ENCODE data around the gene AGAP1.

- no peak for TF ChIP-seq CTCF (IDR thresholded peaks at IDR 0.05)
- no peak for TF ChIP-seq POLR2A (IDR thresholded peaks at IDR 0.05)
Measured at GRCh38 chr2:236119476-236119875, 625.6 kb downstream of the AGAP1 start.

All from thyroid gland (tissue), 4 donors.